ENCODE results near the gene SALL1.

The SALL1 gene

DNA sequence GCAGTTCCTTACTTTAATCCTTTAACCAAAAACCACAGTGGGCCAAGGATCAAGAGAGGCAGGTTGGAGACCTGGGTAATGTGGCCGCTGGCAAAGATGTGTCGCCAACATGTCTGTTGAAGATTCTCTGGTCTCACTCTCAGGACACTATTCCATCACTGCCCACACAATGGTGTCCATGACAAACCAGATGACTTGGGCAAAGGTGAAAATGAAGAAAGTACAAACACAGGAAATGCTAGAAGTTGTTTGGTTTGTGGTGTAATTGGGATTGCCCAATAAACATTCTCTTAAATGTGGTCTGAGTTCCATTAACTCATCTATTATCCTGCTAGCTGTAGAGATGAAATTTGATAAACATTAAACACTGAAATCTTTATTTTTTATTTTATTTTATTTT is 43.3 kb downstream of the SALL1 start:
- no peak for DNase-seq

DNA sequence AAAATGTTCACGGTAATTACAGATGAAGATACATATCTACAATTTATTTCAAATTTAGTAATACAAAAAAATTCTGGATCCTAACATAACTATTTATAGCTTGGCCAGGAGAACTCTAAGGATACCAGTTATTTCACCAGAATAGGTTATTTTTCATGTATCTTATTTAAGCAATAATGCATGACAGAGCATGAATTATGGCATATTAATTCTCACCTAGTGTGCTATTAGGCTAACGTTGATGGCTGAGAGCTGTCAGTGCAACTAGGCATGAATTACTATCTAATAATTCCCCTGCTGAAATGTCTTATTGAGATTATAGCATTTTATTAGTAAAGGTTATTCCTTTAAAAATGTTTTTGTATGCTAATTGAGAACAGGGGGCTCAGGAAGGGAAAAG is 44.5 kb downstream of the SALL1 start:
- no peak for DNase-seq

DNA sequence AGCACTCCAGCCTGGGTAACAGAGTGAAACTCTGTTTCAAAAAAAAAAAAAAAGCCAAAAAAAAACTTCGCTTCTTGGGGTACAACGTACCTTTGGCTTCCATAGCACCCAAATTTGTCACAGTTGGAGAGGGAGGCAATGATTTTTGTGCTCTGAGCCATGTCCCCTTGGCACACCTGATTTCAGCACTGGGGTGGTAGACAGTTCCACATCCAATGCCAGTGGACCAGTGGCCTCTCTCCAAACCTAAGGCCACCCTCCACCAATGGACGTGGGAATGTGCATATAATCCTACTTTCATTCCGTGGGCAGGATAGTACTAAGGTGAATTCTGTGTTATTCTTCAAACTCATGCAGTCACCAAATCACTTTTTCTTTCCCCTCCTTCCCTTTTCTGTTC is 47.5 kb downstream of the SALL1 start:
- DNase-seq: no peak

DNA sequence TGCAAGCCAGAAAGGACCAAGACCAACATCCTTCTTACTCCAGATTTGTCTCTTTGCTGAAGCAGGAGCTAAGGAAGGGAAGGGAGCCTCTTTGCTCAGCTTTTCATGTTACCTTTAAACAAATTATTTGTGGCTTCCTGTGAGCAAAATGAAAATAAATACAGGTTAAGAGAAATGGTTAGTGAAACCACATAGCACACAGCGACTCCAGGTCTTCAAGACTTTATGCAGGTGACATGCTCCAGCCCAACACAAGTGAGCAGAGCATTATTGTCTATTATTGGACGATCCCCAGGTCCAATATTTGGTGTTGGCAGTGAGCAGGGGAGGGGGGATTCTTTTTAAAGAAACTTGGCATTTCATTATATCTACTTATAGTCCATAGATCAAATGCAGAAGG is 53.3 kb downstream of the SALL1 start:
- DNase-seq: no peak

DNA sequence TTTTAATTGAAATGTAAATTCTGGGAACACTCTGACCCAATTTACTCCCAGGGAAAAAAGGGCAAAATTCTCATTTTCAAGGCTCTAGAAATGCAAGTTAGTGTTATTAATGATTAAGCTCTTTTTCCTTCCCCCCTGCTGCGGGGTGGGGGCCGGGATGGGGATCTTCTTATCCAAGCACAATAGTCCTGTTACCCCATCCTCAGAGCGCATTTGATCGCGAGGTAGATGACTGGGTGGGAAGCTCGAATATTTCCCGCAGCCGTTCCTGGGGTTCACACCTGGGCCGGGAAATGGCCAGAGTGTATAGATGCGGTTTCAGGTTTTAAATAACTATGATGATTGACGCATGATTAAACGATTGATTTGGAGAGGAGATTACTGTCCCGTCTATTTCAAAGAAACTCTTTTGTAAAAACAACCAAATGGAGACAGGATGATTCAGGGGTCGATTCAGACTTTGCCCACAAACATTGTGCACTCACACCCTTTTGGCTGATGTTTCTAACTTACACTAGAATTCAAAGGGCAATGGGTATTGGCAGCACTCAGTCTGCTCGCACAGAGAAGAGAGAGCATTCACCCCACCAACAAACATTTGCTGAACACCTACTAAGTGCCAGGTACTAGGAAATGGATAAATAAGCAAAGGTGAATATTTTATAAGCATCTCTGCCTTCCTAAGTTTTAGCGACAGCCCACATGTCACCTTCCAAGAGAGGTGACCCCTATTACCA is 55.0 kb downstream of the SALL1 start:
- DNase-seq: no peak

DNA sequence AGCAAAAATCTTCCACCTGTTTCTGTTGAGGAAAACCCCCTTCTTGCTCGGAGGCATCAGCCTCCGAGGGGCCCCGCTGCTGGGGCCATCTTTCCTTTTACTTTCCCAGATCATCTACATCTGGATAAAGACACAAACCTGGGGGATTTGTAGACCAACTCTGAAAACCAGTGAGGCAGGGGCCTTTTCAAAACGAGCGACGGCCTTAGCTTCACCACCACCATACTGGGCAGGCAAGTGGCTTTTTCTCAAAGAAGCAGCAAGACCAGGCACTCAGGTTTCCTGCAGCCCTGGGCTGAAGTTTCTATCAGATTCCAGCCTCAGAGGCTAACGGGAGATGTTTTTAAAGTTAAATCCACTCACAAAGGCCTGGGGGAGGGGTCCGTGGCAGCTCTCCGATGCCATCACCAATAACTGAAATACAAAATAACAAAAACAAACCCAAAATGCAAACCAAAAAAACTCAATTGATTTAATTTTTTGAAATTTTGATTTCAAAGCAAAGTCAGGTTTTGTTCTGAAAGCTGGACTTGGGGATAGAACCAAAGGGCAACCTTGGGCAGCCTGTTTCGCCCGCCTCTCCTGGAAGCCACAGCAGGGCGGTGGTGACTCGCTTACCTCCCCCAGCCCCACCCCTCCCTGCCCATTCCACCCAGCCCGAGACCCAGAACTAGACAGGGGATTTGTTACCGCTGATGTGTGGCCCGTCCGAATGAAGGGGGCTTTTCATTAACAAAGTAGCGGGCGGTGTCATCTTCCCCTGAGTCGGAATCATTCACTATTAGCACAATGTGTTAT is 55.8 kb downstream of the SALL1 start:
- DNase-seq: no peak

DNA sequence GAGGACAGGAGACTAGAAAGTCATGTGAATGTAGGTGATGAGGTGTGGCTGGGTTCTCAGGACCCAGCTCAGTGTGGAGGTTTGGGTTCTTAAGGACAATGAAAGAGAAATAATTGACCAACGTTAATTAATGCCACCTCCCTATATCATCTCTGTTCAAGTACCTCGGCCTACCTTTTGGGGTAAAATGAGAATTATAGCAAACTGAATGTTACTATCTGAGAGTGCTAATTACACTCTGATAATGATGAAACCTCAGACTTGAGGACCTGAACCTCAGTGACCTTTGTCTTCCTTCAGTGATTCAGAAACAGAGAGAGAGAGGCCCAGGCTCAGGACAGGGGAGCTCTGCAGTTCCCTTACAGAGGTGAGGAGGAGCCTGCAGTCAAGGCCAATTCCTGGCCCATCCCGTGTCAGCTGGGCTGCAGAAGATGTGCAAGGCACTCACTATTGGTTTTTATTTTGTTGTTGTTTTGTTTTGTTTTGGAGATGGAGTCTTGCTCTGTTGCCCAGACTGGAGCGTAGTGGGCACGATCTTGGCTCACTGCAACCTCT is 57.3 kb downstream of the SALL1 start:
- no peak for DNase-seq
